Left colon (tissue), 2 donors: Measurements from ENCODE around the gene BTRC. TPM values are rescaled to one million over a fixed set of nuclear protein-coding genes. Genes with fewer than 3 reads are reported as not detected.

Experiments used
- ATAC-seq: fragments of 200-7000 bp; cut with Tn5 transposase; one replicate; pipeline ENCODE4 v1.9.1; 2020; ENCODE audit warnings: mild to moderate bottlenecking, moderate library complexity
- DNase-seq, 2 donors: peaks; one replicate each; pipeline ENCODE4 v3.0.0-alpha.2; 2020
- intact Hi-C, 2 donors: fragments of 100-400 bp; cut with DNase I in 1 of 2; cut with micrococcal nuclease in 1 of 2; formaldehyde crosslinking; loops; one replicate each; pipeline versions ENCODE4 v1.11.2 to v1.14.0; 2022; cut with DNase I, micrococcal nuclease
- total RNA-seq, 2 donors: library from RNA; stranded (reverse); fragmentation: NEBNext Ultra II Directional; extraction: Animal tissue kit (Norgen Biotek cat#: 25700); gene quantifications; one replicate each; pipeline ENCODE4 v1.2.1, GENCODE V29; 2021
- donor health status: DM: no; HTN: no; CAD: no.
- donor health status: DM: yes; HTN: yes; CAD: no.

BTRC gene
- total RNA-seq, 2 donors from 2014 or later = 13.0 to 15.5 TPM

- intact Hi-C loops = loop anchor here (5.0 kb wide), 1 partner anchor 358 kb away; no protein-coding TSS in a partner anchor
- DNase-seq (peak; percentile 68 to 91), ATAC-seq (peak; percentile 92)
Measured at GRCh38 chr10:101569622-101570427, 215.9 kb downstream of the BTRC start.

DNA sequence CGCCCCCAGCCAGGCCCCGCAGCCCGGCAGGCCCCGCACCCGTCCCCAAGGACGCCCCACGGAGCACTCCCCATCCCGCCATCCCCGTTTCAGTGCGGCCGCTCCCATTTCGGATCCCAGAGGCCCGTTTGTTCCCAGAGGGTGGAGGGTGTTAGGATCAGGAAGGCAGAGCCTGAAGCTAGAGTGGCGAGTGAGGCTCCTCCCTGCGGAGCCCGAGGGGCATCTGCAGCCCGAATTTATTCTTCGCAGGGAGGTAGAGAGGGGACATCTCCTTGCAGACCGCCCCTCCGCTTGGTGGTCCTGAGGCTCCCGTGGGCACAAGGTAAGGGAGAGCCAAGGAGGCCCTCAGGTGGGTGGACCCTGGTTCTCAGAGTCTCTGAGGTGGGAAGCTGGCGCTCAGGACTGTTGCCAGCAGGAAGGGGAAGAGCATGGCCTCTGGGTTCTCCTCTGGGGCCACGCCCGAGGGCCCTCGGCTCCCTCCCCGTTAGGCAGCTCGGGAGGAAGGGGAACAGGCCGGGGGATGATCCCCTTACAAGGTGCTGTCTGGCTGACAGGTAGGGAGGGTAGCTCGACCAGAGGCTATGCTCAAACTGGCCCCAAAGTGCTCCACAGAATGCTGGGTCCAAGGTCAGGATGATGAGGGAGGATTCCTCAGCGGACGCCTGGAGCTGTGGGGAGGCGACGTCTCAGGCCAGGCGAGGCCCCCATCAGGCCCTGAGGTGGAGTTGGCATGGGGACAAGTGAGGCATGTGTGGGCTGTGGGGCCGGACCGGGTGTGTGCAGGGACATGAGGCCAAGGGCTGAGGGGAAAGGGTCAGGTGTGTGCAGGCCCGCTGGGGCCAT lies 216.7 kb downstream of the BTRC start:
- peak in 1 of 2 donors; percentile 36 for DNase-seq
- intact Hi-C loops = loop anchor here (5.0 kb wide), 1 partner anchor 358 kb away; no protein-coding TSS in a partner anchor
- peak; percentile 40 for ATAC-seq

DNA sequence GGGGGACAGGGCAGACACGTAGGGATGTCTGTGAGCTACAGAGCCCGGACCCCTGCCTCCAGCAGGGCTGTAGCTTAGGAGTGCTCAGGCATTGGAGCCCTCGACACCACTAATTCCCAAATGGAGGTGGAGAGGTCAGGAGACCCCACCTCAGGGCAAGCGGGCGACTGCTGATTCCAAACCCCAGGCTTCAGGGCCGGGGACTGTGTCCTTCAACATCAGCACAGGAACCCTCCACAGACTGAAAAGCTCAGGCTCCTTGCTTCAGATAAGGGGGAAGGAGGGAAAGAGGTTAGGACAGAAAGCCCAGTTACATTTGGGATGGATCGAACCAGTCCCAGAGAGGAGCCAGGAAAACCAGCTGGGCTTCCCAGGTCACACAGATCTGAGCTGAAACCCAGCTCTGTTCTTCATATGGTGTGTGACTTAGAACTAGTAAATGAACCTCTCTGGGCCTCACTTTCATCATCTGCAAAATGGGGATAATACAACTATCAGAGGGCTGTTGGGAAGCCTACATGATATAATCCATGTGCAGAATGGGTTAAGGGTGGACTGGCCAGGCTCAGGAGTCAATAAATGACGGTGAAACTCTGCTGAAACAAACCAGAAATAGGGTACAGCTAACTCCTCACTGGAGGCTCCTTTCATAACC lies 217.4 kb downstream of the BTRC start:
- DNase-seq (no peak), ATAC-seq (no peak)
- intact Hi-C loops = loop anchor here (5.0 kb wide), 1 partner anchor 359 kb away; no protein-coding TSS in a partner anchor

GRCh38 chr10:101572126-101572525 lies 218.2 kb downstream of the BTRC start:
- intact Hi-C loops = loop anchor here (5.0 kb wide), 1 partner anchor 360 kb away; no protein-coding TSS in a partner anchor
- no peak for DNase-seq
- no peak for ATAC-seq

DNA sequence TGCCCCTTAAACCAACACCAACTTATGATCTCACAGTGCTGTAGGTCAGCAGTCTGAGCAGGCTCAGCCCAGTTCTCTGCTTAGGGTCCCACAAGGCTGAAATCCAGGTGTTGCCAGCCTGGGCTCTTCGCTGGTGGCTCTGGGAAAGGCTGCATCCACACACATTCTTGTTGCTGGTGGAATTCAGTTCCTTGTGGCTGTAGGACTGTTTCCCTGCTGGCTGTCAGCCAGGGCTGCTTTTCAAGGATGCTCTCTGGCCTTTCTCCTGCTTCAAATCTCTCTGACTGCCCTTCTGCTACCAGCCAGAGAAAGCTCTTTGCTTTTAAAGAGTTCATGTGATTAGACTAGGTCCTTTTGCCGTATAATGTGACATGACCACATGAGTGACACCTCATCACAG lies 218.8 kb downstream of the BTRC start:
- ATAC-seq (no peak), DNase-seq (no peak)
- intact Hi-C loops = loop anchor here (5.0 kb wide), 1 partner anchor 360 kb away; no protein-coding TSS in a partner anchor

GRCh38 chr10:101573885-101574753 lies 220.2 kb downstream of the BTRC start:
- intact Hi-C loops = loop anchor here (5.0 kb wide), 1 partner anchor 362 kb away; no protein-coding TSS in a partner anchor
- DNase-seq (no peak), ATAC-seq (no peak)

GRCh38 chr10:101575091-101575490 lies 221.1 kb downstream of the BTRC start:
- intact Hi-C loops = no loop called here
- no peak for DNase-seq
- no peak for ATAC-seq

GRCh38 chr10:101575580-101576210 lies 221.7 kb downstream of the BTRC start:
- ATAC-seq = no peak
- intact Hi-C loops = no loop called here
- no peak for DNase-seq

DNA sequence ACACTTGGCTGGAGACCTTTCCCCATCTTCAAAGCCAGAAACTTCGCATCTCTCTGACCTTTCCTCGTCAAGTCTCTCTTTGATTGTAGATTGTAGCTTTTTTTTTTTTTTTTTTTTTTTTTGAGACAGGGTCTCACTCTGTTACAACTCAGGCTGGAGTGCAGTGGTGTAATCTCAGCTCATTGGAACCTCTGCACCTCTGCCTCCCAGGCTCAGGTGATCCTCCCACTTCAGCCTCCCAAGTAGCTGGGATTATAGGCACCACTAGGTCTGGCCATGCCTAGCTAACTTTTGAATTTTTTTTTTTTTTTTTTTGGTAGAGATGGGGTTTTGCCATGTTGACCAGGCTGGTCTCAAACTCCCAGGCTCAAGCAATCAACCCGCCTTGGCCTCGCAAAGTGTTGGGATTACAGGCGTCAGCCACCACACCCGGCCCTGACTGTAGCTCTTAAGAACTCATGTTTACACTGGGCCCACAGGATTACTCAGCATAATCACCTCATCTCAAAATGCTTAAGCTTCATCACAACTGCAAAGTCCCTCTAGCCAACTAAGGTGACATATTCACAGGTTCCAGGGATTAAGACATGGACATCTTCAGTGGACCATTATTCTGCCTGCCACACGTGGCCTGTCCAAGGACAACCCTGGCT lies 222.4 kb downstream of the BTRC start:
- intact Hi-C loops = no loop called here
- ATAC-seq = peak; percentile 45

DNA sequence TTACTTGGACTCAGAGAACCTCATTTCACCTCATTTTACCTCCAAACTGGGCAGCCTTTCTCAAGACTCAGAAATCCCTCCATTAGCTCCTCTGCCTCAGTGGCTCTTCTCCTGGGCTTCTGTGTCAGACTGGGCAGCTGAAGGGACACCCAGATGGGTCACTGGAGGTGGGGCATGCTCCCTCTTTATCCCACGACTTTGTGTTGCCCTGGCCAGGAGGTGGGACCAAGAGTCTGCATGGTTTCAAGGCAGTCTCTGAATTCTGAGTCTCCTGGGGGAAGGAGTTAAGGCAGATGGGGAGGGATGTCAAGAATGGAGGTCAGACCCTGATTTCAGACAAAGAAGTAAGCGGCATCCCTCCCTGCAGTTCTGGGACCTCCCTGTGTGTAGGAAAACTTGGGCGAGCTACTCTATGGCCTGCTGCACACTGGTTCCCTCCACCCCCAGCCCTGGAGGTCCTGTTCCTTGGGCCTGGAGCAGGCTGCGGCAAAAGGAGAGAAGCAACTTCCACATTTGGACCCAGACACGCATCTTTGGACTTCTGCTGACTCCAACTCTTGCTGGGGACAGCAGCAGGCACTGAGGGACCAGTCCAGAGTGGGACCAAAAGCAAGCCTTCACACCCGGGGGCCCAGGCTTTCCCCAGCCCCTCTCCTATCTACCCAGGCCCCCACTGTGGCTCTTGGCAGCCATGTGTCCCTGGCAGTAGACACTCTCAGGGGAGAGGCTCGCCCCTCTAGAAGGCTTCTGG lies 223.3 kb downstream of the BTRC start:
- intact Hi-C loops = no loop called here
- ATAC-seq (no peak), DNase-seq (no peak)

More for the DNA sequence above, 222.4 kb downstream of the BTRC start:
- DNase-seq = no peak

DNA sequence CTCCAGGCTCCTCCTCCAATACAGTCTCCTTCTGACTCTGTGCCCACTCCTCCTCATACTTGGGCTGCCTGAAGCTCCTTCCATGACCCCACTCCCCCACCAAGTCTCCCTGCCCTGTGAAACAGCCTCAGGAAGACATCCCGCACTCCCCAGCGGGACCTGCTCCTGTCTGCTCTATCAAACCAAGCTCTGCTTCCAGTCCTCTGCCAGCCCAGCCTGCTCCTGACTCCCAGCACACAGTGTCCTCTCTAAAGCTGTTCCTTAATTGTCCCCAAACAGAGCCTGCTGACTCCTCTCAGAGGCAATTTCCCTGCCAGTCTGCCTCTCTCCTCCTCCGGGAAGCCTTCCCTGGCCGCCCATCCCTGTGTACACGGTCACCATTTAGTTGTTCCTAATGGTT lies 224.2 kb downstream of the BTRC start:
- intact Hi-C loops = no loop called here
- no peak for DNase-seq
- no peak for ATAC-seq

- DNase-seq (no peak), ATAC-seq (no peak)
- intact Hi-C loops = no loop called here
Measured at GRCh38 chr10:101578803-101579515, 225.0 kb downstream of the BTRC start.

DNA sequence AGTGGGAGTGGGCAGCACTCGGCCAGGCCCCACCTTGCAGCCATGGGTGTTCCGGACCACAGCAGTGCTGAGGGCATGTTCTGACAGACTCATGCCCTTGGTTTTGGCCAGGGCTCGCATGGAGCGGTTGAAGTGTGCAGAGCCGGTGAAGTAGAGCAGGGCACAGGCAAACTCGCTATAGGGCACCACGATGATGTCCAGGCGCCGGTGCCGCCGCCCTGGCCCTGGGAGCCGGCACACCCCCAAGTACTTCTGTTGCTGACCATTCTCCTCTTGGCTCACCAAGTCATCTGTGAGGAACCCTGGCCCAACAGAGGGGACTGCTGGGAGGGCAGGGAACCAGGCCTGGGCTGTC lies 225.5 kb downstream of the BTRC start:
- ATAC-seq (no peak), DNase-seq (no peak)
- intact Hi-C loops = no loop called here

GRCh38 chr10:101580486-101581399 lies 226.8 kb downstream of the BTRC start:
- DNase-seq (no peak), ATAC-seq (no peak)
- intact Hi-C loops = no loop called here

- ATAC-seq = no peak
- no peak for DNase-seq
- intact Hi-C loops = no loop called here
Measured at GRCh38 chr10:101585841-101586240, 231.9 kb downstream of the BTRC start.
